ENCODE results near the gene SGCE.
"Not testable (repeated sequence)": the region's sequence is repeated elsewhere in the genome, so short reads cannot be mapped to it uniquely, and the experiment has no call there.

SGCE gene

DNA sequence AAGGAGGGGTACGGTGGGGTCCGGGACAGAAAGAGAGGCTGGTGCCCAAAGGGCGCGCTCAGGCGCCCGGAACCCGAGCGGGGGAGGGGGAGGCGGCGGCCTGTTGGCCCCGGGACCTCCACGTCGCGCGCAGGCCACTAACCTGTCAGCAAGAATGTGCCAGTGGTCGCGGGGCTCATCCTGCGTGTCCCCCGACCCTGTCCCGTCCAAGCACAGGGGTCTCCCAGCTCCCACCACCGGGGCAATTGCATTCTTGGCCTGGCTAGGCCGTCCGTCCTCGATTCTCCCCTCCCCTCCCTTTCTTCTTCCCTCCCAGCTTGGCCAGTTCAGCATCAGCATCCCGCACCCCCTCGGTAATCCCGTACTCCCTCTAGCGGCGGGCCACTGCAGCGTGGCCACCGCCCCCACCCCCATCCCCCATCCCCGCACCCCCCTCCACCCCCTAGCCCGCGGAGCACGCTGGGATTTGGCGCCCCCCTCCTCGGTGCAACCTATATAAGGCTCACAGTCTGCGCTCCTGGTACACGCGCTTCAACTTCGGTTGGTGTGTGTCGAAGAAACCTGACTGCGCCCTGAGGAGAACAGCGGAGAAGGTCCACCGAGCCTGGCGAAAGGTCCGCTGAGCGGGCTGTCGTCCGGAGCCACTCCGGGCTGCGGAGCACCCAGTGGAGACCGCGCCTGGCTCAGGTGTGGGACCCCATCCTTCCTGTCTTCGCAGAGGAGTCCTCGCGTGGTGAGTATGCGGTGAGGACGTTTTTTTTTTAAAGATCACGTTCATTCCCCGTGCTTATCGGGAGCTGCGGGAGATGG lies at the start of gene SGCE:
Gene SGCE (minus strand): TSS at position 286 of the 810 bp plus-strand sequence. CDS start 35 bp downstream, at position 251.
- DNase-seq: peak; percentile 90

DNA sequence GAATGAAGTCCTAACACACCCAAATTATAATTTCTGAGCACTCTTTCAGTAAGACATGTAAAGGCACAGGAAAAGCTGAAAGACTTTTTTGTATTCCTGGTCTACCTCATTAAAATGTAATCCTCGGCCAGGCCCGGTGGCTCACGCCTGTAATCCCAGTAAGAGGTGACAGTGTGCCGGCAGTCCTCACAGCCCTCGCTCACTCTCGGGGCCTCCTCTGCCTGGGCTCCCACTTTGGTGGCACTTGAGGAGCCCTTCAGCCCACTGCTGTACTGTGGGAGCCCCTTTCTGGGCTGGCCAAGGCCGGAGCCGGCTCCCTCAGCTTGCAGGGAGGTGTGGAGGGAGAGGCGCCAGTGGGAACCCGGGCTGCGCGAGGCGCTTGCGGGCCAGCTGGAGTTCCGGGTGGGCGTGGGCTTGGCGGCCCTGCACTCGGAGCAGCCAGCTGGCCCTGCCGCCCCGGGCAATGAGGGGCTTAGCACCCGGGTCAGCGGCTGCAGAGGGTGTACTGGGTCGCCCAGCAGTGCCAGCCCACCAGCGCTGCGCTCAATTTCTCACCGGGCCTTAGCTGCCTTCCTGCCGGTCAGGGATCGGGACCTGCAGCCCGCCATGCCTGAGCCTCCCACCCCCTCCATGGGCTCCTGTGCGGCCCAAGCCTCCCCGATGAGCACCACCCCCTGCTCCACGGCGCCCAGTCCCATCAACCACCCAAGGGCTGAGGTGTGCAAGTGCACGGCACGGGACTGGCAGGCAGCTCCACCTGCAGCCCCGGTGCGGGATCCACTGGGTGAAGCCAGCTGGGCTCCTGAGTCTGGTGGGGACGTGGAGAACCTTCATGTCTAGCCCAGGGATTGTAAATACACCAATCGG lies 49.5 kb upstream of the SGCE start:
- DNase-seq: not testable (repeated sequence)

GRCh38 chr7:94701555-94701973 lies 45.6 kb upstream of the SGCE start:
- no peak for DNase-seq

GRCh38 chr7:94700926-94701554 lies 45.1 kb upstream of the SGCE start:
- no peak for DNase-seq

- no peak for DNase-seq
These were observed 42.3 kb upstream of the SGCE start for GRCh38 chr7:94698275-94698674.

DNA sequence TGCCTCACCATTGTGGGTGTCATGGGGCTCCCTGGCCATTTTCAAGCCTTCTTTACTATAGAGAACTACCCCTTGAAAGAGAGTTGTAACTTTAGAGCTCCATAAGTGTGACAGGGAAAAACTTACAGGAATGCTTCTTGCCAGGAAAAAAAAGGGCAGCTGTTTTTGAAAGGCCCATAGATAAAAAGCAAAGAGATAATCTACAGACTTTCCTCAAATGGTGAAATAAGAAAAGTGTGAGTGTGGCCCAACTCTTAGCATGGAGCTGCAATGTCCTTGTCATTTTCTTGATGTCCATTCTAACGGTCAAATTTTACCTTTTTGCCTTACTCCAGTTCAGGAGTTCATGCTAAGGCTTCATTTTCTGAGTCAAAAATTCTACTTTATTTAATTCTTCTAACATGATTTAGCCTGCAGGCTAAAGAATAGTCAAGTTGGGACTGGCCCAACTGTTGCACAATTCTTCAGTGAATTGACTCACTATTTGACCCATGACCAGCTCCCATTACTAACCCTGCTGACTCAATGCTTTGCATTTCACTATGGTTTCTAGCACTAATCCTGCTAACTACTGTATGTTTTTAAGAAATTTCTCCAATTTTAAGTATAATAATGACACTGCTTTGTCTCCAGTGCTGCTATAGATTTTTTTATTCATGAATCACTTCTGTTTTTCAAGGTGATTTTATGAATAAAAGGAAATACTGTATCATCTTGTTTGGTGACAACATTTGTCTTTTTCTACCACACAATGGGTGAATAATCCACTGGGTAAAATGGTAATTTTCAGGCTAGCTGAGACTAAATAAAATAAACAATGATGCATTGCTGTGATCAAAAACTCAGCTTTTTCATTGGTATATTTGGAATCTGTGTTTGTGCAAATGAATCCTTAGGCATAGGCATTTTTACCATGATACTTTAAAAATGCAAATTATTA lies 41.4 kb upstream of the SGCE start:
- no peak for DNase-seq

- no peak for DNase-seq
These were observed 31.9 kb upstream of the SGCE start for GRCh38 chr7:94687810-94688209.

- no peak for DNase-seq
These were observed 31.1 kb upstream of the SGCE start for GRCh38 chr7:94687076-94687475.

DNA sequence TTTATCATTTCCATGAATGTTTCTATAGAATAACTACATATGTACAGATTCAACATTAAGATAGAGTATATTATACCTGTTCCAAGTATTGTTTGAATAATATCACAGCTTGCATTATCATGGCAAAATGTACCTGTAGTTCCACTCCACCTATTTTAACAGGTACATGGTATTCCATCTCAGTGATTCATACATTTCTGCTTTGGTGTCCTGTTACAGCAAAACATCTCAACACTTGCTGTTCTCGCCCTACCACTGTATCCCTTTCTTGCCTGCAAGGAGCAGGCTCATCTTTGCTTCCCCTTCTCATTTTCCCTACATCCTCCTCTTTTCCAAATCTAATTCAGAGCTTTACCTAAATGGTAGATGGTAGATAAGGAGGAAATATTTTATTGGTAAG lies 27.1 kb upstream of the SGCE start:
- DNase-seq: no peak

DNA sequence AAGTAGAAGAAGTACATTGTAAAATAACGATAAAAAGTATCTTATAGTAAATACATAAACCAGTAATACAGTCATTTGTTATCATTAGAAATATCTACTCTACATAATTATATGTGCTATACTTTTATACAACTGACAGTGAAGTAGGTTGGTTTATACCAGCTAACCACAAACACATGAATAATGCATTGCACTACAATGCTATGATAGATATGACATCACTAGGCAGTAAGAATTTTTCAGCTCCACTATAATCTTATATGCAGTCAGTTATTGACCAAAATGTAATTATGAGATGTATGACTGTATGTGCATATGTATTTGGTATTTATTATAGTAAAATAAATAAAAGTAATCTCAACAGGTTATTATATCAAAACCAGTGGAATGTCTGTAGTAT lies 23.4 kb upstream of the SGCE start:
- no peak for DNase-seq

DNA sequence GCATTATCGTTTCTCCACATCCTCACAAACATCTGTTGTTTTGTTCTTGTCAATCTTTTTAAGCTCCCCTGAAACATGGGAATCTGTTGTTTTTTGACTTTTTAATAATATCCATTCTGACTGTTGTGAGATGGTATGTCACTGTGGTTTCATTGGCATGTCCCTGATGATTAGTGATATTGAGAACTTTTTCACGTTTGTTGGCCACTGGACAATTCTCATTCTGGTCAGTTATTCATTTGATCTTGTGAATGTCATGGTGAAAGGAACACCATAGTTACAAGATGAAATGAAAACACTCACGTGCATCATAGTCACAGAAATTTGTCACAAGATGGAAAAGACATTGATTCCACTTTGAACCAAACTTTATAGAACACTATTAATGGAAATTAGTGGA lies 20.5 kb upstream of the SGCE start:
- no peak for DNase-seq

GRCh38 chr7:94675356-94675755 lies 19.4 kb upstream of the SGCE start:
- no peak for DNase-seq

DNA sequence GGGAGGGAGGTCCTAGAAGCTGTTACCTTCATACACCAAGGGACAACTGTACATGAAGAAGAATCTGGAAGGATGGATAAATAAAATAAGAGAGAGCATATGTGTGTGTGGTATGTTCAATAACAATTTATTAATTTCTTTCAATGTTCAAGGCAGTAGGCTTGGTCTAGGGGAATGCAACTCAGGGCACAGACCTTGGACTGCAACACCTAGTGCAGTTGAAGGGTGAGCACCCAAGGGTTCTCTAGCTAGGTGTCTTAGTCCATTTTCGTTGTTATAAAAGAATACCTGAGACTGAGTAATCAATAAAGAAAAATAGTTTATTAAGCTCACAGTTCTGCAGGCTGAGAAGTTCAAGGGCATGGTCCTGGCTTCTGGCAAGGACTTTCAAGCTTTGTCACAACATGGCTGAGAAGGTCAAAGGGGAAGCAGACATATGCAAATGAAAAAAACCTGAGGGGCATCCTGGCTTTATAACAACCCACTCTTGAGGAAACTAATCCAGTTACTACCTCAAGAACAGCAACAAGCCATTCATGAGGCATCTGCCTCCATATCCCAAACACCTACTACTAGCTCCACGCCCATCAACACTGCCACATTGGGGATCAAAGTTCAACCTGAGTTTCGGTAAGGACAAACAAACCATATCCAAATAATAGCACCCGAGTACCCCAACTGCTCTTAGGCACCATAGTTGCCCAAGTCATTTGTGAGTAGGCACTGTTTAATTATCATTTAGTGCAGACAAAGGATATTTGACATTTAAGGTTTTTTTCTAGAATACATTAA lies 15.7 kb upstream of the SGCE start:
- no peak for DNase-seq

DNA sequence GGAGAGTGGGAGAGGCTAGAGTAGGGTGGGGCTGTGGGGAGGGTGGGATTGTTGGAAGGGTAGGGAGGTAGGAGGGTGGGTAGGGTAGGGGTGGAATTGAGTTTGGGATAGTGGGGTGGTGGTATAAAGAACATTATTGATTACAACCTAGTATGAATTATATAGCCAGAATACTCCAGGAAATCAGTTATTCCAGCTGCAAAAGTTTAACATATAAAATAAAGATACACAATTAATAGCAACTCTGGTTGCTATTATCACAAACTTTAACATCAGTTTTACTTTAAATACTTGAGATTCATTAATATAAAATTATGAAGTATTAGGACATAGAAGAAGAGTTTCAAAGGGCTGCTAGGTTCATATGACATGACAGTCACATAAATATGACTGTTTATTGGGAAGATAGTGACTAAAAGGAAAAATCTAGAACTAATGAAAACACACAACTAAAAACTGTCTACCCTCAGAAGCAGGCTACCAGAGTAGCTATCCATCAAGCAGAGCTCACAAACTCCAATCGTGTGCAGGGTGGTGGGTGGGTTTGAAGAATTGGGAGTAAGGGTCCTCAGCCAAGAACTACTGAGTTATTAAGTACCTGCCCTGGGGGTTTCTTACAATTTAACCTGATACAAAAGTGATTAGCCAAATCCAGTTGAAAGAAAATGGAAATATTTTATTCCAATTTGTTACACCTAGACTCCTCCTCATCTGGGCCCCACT lies 14.0 kb upstream of the SGCE start:
- no peak for DNase-seq

- no peak for DNase-seq
These were observed 11.1 kb upstream of the SGCE start for GRCh38 chr7:94666879-94667587.

- DNase-seq: no peak
These were observed 9.5 kb upstream of the SGCE start for GRCh38 chr7:94665426-94665825.

- no peak for DNase-seq
These were observed 8.1 kb upstream of the SGCE start for GRCh38 chr7:94664023-94664422.

DNA sequence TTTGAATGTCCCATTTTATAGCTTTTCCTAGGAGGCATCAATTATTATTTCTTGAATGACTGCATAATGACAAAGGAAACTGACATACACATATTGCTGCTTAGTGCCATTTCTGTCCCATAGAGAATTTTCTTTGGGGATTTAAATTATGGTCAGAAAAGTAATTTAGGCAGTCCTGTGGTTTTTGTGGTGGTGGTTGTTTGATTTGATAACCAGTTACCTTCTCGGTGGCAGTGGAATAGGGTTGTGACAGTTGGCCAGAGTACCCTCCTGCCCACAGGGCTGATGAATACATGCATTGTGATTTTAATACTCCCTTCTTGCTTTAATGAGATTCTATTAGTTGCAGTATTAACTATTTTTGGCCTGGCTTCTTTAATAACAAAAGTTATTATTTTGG lies 6.6 kb upstream of the SGCE start:
- no peak for DNase-seq

DNA sequence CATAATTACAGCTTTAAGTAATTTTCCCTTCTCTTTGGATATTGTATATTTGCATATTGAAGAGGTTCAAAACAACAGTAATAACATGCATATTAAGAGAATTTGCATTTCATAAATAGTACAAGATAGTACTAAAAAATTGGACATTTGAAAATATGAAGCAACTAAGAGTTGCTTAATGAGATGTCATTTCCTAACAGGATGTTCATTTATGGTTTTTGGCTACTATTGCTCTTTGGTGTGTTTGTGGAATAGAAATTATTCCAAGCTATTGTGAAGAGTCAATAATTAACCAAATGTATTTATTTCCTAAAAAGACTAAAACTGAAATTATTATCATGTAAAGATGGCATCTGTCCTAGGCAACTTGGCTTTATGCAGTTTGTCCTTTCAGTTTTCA lies 4.1 kb upstream of the SGCE start:
- no peak for DNase-seq

- peak; percentile 53 for DNase-seq
These were observed 2.9 kb upstream of the SGCE start for GRCh38 chr7:94658826-94659225.
